Stimulated activated CD4-positive, alpha-beta T cell treated with anti-CD3 and anti-CD28 coated beads, Interleukin-4, amount 100 ng/mL, for 1 hour (primary cell): ENCODE results near the gene CCDC116.
A peak's percentile ranks its signal among the peaks of the same experiment; 100 is the strongest.
"Not testable (repeated sequence)": the region's sequence is repeated elsewhere in the genome, so short reads cannot be mapped to it uniquely, and the experiment has no call there.

Experiments used
- DNase-seq: peaks from one replicate; pipeline ENCODE4 v3.0.0-alpha.2; 2020

Gene CCDC116

GRCh38 chr22:21632237-21632895 lies at the start of gene CCDC116:
CCDC116 (plus strand) TSS chr22:21632760; CDS start chr22:21633182, 422 bp downstream.
- DNase-seq, result peak; percentile 54

DNA sequence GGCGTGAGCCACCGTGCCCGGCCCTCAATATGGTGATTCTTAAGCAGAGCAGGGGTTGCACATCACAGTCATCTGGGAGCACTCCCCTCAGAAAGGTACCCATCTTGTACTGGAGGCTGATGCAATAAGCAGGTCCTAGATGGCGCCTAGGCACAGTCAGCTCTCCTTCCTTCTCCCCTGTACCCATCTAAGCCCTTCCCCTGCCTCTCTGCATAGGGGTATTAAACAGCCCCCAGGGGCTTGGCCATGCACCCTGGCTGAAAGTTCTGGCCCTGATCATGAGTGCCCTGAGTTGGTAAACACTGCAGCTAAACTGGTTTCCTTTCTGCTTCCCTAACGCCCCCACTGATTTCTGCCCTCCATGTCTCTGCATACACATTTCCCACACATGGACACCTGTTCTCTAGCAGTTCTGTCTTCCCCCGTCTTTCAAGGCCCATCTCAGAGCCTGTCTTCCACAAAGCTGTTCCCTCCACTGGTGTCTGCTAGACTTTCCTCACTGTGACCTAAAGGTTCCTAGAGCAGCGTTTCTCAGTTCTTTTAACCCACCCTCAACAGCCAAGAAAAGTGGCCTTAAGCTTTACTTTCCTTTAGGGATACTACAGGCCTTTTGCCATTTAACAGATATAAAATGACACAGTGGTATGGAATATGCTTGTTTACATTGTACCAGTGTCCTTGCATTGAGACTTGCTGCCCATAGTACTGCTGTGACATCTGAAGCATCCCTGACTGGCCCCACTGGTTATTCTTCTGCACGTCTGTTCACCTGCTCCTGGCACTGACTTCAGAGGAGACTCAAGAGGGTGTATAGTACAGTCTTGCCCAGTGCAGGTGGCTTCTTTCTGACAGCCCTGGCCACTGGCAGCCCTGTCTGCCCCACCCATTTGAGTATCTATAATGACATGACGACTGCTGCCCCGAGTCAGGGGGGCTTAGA lies 49.5 kb upstream of the CCDC116 start:
- no peak for DNase-seq

DNA sequence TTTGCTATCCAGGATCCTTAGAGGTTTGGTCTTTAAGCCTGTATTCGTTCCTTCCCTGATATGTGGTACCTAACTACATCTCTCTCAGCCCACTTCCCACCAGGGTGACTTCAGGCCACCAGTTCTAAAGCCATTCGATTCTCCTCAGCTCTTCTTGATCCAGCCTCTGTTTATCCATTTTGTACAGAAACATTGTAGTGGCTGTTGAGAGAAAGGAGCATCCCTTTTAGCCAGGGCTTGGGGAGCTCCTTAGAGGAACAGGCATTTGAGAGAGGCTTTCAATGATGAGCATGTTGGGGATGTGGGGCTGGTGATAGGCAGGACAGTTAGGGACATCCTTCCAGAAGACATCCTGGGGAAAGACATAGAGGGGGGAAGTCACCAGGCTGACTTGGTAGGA lies 47.2 kb upstream of the CCDC116 start:
- no peak for DNase-seq

DNA sequence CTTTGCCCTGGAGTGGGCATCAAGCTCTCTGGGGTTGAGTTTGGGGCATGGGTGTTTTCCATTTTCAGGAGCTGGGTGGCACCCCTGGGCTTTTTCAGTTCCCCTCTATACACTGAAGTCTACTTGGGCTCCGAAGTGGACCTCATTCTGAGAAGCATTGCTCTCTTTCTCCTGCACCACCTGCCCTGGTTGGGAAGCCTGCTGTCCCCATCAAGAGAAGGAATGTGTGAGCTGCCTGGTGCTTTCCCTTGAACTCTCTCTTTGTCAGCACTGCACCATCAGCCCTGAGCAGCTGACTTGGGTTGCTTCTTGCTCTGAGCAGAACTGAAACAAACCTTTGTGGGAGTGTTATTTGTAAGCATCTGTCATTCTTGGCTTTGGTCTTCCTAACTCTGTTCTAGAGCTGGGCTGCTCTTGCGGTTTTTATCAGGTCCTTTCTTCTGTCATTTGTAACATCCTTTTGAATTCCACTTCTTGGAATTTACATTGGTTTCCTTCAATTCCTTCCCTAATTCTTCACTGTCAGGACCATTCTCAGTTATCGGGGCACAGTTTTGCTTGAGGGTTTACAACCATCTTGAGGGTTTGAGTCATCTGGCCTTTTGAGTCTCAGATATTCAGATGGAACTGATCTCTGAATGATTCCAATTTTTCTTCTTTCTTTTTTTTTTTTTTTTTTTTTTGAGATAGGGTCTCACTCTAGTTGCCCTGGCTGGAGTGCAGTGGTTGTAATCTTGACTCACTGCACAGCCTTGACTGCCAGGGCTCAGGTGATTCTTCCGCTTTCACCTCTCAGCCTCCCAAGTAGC lies 44.6 kb upstream of the CCDC116 start:
- DNase-seq, result peak; percentile 39

DNA sequence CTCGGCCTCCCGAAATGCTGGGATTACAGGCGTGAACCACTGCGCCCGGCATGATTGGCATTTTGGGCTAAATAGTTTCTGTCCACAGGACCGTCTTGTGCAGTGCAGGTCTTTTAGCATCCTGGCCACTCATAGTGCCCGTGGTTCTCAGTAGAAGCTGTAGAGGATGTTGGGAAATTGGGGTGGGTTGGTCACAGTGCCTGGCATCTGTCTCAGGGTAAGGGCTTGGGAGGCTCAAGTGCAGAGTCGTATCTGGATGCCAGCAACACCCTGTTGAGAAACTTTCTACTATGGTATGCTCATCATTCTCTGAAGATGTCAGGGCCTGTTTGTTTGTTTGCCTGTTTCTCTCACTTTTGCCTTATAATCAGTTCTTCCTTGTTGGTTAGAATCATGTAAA lies 43.2 kb upstream of the CCDC116 start:
- DNase-seq, result no peak

DNA sequence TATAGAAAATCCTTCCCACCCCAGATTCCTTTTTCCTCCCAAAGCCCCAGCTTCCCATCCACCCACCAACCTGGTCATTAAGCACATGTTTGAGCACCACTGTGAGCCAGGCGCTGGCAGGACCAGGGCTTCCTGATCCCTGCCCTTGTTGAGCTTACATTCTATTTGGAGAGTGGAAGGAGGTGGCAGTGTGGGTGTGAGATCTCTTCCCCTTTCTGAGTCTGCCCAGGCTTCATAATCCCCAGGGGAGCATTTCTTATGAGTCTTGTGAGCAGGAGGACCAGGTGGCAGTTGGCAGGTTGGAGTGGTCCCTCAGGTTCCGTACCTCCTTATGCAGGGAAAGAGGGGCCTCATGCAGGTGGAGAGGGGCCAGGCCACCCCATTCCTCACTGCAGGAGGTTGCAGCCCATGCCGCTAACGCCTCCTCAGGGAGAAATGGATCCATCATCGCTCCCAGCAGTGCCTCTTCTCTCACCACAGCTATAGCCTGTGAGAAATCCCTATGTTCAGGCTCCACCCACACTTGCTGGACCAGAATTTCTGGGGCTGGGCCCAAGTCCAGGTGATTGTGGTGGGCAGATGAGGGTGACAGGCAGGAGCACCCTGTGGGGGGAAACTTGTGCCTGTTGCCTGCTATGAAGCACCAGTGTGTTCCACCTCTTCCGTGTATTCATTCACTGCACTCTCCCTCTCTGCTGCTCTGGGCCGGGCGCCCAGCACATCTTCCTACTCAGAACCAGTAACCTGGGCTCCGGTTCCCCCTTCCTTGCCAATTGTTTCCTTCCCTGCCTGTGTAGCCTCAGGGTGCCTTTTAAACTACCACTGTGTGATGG lies 41.5 kb upstream of the CCDC116 start:
- no peak for DNase-seq

GRCh38 chr22:21591695-21592094 lies 40.9 kb upstream of the CCDC116 start:
- no peak for DNase-seq

DNA sequence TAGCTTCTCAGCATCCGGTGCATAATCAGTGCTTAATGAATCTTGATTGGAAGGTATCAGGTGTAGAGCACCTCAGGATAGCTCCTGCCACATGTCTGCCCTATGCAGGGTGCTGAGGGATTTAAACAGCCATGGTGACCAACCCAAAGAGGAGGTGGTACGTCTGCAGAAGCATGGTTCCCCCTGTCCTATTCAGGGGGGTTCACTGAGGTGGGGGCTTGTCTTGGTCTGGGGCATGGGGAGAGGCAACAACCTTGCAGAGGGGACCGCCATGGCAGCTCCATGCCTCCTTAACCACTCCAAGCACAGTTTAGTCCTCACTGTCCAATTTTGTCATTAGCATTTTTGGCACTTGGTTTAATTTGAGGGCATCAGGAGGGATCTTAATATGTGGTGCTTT lies 40.1 kb upstream of the CCDC116 start:
- DNase-seq, result no peak

GRCh38 chr22:21593406-21594232 lies 38.9 kb upstream of the CCDC116 start:
- no peak for DNase-seq

GRCh38 chr22:21594865-21595452 lies 37.6 kb upstream of the CCDC116 start:
- DNase-seq, result no peak

DNA sequence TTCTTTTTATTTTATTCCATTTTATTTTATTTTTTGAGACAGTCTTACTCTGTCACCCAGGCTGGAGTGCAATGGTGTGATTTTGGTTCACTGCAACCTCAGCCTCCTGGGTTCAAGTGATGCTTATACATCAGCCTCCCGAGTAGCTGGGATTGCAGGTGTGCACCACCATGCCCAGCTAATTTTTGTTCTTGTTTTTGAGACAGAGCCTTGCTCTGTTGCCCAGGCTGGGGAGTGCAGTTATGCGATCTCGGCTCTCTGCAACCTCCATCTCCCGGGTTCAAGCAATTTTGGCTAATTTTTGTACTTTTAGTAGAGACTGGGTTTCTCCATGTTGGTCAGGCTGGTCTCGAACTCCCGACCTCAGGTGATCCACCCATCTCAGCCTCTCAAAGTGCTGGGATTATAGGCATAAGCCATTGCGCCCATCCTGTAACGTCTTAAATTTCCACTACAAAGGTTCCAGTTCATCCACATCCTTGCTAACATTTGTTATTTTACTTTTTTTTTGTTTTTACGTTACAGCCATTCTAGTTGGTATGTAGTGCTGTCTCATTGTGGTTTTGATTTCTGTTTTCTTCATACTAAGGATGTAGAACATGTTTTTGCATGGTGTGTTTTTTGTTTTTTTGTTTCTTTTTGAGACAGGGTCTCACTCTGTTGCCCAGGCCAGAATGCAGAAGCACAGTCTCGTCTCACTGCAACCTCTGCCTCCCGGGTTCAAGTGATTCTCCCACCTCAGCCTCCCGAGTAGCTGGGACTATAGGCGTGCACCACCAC lies 36.0 kb upstream of the CCDC116 start:
- not testable (repeated sequence) for DNase-seq

DNA sequence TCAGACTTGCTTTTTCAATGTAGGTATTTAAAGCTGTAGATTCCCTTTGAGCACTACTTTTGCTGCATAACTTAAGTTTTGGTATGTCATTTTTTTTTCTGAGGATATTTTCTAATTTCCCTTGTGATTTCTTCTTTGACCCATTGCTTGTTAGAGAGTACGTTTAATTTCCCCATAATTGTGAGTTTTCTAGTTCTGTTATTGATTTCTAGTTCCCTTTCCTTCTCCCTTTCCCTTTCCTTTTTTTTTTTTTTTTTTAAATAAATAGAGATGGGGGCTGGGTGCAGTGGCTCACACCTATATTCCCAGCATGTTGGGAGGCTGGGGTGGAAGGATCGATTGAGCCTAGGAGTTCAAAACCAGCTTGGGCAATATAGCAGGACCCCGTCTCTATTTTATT lies 34.3 kb upstream of the CCDC116 start:
- no peak for DNase-seq

DNA sequence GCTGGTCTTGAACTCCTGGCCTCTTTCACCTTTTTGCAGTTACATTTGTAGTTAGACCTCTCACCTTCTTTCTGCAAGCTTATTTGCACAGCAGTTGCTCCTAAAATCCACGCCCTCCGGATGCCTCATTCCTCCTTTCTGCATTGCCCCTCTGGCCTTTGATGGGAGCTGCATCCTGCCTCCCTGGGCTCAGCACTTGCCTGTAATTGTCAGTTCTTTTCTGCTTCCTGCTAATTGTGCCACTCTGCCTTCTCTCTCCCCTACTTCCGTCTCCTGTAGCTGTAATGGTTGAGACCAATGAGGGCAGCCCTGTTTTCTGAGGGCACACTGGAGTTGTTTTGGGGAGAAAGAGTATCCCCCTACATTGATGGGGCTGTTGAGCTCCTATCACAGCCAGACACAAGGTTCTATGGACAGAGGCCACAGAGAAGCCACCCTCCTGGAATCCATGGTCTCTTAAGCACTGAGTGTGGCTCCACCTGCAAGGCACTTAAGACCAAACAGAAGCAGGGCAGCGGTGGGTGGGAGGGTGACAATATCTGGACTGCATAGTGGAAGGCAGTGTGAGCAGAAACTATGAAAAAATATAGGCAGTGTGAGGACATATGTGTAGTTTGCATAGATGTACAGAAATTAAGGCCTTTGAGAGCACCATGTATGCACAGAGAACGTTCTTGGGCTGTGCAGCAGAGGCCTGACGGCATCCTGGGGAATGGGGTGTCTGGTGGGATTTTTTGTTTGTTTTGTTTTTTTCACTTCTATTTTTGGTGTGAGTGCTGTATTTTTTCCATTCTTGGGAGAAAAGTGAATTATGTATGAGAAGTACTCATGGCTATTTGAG lies 33.3 kb upstream of the CCDC116 start:
- DNase-seq, result no peak

DNA sequence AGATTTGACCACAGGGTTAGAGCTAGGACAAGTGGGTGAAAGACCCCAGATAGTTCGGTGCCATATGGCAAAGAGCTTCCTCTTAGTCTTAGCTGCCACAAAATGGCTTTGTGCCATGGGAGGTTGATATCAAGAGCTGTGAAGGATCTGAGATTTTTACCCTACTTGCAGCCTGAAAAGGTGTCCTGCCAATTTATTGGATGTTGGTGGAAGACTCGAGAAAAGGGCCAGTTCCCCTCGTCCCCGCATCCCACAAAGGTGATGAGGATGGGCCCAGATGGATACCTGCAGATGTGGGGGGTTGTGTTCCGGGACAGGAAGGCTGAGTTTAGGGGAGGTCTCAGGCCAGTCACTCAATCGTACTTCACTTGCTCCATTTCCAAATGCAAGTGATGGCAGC lies 30.0 kb upstream of the CCDC116 start:
- no peak for DNase-seq

DNA sequence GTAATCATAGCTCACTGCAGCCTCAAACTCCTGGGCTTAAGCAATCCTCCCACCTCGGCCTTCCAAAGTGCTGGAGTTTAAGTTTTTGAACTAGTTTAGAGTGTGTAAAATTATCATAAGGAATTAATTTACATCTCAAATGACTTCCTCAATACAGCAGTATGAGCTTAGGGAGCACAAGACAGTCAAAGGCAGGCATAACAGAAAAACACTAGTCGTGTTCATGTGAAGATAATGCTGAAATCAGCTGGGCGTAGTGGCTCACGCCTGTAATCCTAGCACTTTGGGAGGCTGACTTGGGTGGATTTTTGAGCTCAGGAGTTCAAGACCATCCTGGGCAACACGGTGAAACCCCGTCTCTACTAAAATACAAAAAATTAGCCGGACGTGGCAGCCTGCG lies 28.6 kb upstream of the CCDC116 start:
- DNase-seq, result no peak

DNA sequence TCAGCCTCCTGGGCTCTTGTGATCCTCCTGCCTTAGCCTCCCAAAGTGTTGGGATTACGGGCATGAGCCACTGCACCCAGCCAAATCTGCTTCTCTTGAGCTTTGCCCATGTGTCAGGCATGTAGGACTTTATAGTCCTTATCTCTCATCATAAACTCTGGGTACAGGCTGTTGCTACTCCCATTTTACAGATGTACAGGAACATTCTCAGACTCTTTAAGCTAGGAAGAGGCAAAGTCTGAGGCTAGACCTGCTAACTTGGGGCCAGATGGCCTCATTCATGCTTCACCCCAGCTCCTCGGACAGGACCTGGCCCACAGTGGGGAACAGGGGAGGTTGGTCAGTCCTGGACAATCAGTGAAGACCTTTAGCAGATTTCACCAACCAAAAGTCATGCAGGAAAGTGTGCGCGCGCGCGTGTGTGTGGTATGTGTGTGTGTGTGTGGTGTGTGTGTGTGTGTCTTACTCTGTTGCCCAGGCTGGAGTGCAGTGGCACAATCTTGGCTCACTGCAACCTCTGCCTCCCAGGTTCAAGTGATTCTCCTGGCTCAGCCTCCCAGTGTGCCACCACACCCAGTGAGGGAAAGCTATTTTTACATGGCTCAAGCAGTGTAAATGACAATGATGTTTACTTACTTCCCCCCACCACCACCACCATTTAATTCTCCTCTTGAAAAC lies 26.5 kb upstream of the CCDC116 start:
- no peak for DNase-seq

DNA sequence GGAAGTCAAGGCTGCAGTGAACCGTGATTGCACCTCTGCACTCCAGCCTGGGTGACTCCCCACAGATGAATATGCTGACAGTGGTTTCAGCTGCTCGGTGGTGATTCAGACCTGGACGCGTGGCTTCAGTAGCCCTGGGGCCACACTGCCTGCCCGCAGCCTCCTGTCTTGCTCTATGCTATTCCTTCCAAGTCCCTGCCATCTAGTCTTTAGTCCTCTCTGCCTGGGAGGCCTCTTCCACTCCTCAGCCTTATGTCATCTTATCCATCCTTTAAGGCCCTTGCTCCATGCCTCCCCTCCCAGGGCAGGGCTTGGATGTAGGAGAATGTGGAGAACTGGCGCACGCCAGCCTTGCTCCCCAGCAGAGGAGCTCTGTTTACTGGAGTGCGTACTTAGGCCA lies 25.8 kb upstream of the CCDC116 start:
- DNase-seq, result no peak

DNA sequence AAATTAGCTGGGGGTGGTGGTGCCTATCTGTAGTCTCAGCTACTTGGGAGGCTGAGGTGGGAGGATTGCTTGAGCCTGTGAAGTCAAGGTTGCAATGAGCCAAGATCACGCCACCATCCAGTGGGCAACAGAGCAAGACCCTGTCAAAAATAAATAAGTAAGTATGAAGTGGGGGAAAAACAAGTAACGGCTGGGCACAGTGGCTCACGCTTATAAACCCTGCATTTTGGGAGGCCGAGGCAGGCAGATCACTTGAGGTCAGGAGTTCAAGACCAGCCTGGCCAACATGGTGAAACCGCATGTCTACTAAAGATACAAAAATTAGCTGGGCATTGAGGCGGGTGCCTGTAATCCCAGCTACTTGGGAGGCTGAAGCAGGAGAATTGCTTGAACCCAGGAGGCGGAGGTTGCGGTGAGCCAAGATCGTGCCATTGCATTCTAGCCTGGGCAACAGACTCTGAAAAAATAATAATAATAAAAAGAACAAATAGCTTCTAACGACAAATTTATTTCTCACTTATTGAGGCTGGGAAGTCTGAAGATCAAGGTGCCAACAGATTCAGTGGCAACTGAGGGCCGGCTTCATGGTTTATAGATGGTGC lies 22.9 kb upstream of the CCDC116 start:
- DNase-seq, result not testable (repeated sequence)
